Neural crest cell (in vitro differentiated cells): ENCODE results near the gene CAB39. TPM values are rescaled to one million over a fixed set of nuclear protein-coding genes. Genes with fewer than 3 reads are reported as not detected.

ENCODE experiments used
- DNase-seq: peaks from one replicate; pipeline ENCODE4 v3.0.0; 2021; ENCODE audit warnings: low read depth, mixed read lengths, low spot score
- H3K27ac Mint-ChIP-seq: one replicate; pipeline ENCODE4 v1.8.0; 2021; ENCODE audit warnings: mild to moderate bottlenecking, mixed read lengths; ENCODE audit not compliant: unreplicated experiment
- H3K27me3 Mint-ChIP-seq: 2 replicates; pipeline ENCODE4 v1.8.0; 2021; ENCODE audit warnings: low read depth, mild to moderate bottlenecking, mixed read lengths
- H3K36me3 Mint-ChIP-seq: 2 replicates; pipeline ENCODE4 v1.8.0; 2021; ENCODE audit warnings: low read depth, mild to moderate bottlenecking, mixed read lengths
- H3K4me1 Mint-ChIP-seq: 2 replicates; pipeline ENCODE4 v1.8.0; 2021; ENCODE audit warnings: mixed read lengths
- H3K4me3 Mint-ChIP-seq: one replicate; pipeline ENCODE4 v1.8.0; 2021; ENCODE audit warnings: mild to moderate bottlenecking, mixed read lengths
- H3K9me3 Mint-ChIP-seq: 2 replicates; pipeline ENCODE4 v1.8.0; 2021; ENCODE audit warnings: mixed read lengths
- total RNA-seq: library from RNA; stranded (reverse); gene quantifications from 2 replicates; pipeline ENCODE4 v1.2.1, GENCODE V29; 2021
- TF ChIP-seq, protein P1 (sequence below): fragments of 200-600 bp; sonication (generic); conservative IDR thresholded peaks from 2 replicates; pipeline ENCODE4 v1.5.0; 2021; ENCODE audit warnings: antibody characterized with exemption, mild to moderate bottlenecking

The CAB39 gene
- total RNA-seq, 1 donor from 2014 or later = 40.6 TPM

DNA sequence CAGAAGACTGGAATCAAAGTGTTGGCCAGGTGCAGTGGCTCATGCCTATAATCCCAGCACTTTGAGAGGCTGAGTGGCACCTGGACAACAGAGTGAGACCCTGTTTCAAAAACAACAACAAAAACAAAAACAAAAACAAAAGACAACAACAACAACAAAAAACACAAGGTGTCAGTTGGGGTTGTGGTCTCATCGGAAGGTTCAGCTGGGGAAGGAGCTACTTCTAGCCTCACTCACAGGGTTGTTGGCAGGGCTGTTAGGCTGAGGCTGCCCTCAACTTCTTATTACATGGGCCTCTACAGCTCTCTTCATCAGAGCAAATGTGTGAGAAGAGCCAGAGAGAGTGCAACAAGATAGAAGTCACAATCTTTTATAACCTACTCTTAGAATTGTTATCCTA, 34.6 kb upstream of the CAB39 start:
- no peak overlapping the region for H3K27ac Mint-ChIP-seq
- TF ChIP-seq, protein P1, sequence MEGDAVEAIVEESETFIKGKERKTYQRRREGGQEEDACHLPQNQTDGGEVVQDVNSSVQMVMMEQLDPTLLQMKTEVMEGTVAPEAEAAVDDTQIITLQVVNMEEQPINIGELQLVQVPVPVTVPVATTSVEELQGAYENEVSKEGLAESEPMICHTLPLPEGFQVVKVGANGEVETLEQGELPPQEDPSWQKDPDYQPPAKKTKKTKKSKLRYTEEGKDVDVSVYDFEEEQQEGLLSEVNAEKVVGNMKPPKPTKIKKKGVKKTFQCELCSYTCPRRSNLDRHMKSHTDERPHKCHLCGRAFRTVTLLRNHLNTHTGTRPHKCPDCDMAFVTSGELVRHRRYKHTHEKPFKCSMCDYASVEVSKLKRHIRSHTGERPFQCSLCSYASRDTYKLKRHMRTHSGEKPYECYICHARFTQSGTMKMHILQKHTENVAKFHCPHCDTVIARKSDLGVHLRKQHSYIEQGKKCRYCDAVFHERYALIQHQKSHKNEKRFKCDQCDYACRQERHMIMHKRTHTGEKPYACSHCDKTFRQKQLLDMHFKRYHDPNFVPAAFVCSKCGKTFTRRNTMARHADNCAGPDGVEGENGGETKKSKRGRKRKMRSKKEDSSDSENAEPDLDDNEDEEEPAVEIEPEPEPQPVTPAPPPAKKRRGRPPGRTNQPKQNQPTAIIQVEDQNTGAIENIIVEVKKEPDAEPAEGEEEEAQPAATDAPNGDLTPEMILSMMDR = no peak
- no peaks in the 10 kb centered on the region for H3K36me3 Mint-ChIP-seq
- DNase-seq = no peak
- H3K4me3 Mint-ChIP-seq = no peak overlapping the region
- H3K9me3 Mint-ChIP-seq = no peaks in the 10 kb centered on the region
- H3K4me1 Mint-ChIP-seq = peaks cover 5% of the 10 kb centered on the region
- H3K27me3 Mint-ChIP-seq = peaks cover 60% of the 10 kb centered on the region

DNA sequence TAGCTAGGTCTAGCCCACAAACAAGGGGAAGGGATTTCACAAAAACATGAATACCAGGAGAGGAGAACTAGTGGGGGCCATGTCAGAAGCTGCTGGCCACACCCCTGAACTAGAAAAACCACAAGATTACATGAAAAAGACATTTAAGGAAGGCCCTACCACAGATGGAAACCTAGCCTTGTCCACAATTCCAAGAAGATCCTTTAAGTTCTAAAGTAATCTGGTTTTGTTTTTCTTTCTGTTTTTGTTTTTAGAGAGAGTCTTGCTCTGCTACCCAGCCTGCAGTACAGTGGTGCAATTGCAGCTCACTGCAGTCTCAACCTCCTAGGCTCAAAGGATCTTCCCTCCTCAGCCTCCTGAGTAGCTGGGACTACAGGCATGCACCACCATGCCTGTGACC, 34.2 kb upstream of the CAB39 start:
- Mint-ChIP-seq H3K27ac (no peak overlapping the region), H3K36me3 (no peaks in the 10 kb centered on the region), H3K27me3 (peaks cover 57% of the 10 kb centered on the region), H3K4me1 (peaks cover 4% of the 10 kb centered on the region), H3K9me3 (no peaks in the 10 kb centered on the region), H3K4me3 (no peak overlapping the region)
- no peak for DNase-seq
- TF ChIP-seq, protein P1 = no peak

DNA sequence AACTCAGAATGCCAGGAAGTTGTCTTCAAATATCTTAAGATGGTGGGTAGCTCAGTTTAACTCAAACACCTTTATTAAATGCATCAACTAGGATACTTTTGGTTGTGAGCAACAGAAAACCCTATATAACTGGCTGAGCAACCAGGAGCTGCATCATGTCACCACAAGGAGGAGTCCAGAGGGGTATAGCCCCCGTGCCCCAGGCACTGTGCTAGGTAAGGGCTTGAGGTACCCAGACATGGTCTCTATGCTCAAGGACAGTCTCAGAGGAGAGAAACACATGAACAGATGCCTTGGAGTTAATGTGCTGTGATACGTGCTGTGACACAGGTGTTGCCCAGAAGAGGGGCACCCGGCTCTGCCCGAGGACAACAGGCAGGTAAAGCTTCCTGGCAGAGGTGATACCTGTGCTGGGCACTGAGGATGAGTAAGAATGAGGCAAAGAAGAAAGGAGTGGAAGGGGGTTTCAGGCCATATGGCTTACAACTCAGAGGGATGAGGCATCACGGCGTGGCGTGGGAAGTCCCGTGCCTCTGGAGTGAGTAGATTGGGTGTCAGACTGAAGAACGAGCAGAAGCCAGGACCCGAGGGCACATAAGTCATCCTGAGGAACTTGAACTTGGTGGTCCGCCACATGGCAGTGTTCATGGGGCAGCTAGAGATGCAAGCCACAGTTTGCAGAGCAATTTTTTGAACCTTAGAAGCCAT, 32.0 kb upstream of the CAB39 start:
- H3K4me3 Mint-ChIP-seq = no peak overlapping the region
- no peak overlapping the region for H3K27ac Mint-ChIP-seq
- no peaks in the 10 kb centered on the region for H3K36me3 Mint-ChIP-seq
- DNase-seq = no peak
- H3K9me3 Mint-ChIP-seq = no peaks in the 10 kb centered on the region
- H3K27me3 Mint-ChIP-seq = peaks cover 70% of the 10 kb centered on the region
- H3K4me1 Mint-ChIP-seq = peaks cover 10% of the 10 kb centered on the region
- TF ChIP-seq, protein P1 = no peak

DNA sequence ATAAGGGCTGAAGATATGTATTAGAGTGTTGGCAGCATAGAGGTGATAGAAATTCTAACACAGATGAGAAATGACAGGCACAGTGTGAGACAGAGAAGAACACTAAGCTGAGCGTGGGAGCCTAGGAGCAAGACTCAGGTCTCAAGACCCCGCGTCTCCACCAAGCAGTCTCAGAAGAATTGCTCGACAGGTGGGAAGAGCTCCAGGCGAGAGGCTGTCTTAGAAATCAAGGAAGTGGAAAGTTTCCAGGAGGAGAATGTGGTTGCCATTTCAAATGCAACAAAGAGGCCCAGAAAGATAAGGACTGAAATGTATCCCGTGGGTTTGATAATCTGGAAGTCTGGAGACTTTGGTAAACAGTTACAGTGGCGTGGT, 31.5 kb upstream of the CAB39 start:
- Mint-ChIP-seq H3K27ac (no peak overlapping the region), H3K27me3 (peaks cover 66% of the 10 kb centered on the region), H3K36me3 (no peaks in the 10 kb centered on the region), H3K4me1 (peaks cover 11% of the 10 kb centered on the region), H3K4me3 (no peak overlapping the region), H3K9me3 (no peaks in the 10 kb centered on the region)
- TF ChIP-seq, protein P1 = no peak
- no peak for DNase-seq

DNA sequence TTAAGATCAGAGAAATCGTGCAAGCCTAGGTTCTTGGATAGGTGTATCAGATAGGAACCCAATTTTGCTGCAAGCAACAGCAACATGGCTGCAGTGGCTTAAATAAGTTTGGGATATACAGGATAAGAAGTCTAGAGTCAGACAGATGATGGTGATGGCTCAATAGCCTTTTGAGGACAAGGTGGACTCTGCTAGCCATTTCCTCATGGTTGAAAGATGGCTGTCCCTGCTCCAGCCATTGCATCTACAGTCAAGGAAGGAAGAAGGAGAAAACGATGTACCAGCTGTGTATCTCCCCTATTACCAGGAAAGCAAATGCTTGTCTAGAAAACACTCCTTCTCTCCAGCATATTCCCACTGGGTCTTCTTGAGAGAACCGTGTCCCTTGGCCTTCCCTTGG, 30.1 kb upstream of the CAB39 start:
- H3K4me1 Mint-ChIP-seq = peaks cover 11% of the 10 kb centered on the region
- no peak overlapping the region for H3K27ac Mint-ChIP-seq
- no peak overlapping the region for H3K4me3 Mint-ChIP-seq
- H3K9me3 Mint-ChIP-seq = no peaks in the 10 kb centered on the region
- DNase-seq = no peak
- peaks cover 68% of the 10 kb centered on the region for H3K27me3 Mint-ChIP-seq
- H3K36me3 Mint-ChIP-seq = no peaks in the 10 kb centered on the region
- TF ChIP-seq, protein P1 = no peak
